ENCODE measurements around the gene PCDHA1.

PCDHA1 gene

DNA sequence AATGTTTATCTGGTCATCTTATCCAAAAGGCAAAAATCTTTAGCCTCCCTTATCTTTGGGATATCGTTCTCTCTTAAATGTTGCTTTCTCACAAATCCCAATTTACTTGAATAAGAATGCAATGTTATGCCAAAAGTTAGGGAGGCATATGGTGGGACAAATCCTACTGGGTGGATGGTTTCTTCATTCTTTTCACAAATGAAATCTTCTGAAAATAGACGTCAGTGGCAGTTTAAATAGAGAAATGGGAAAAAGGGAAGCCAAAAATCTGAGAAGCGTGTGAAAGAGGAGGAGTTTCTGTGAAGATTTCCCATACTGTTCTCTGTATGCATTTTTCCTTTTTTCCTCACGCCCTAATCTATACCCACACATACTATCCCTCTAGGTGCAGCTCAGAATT lies 137.7 kb downstream of the PCDHA1 start:
- no peak for DNase-seq (ENCODE audit: low spot score)

DNA sequence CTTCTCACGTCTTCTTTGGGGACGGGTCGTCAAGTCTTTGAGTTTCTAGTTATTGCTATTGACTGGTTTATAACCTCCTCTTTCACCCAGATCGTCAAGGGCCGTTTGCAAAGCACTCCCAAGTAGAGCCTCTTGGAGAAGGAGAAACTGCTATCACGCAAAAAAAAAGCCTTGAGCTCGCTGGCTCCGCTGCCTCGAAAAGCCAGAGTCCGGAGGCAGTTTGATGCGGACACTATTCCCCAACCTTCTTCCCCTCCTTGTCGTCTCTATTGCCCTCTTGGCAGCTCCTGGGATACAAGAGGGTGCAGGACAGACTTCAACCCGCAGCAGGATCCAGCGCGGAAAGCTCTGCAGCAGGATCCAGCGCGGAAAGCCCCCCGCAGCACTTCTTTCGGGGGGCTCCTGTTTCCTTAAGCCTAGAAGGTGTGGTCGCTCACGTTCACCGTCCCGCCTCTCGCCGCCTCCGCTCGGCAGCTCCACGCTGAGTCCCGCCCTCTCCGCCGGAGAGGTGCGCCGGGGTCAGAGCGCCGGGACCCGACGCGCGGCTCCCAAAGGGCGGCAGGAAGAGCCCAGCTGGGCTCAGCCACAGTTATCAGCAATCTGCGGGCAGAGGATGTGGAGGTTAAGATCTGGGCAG lies 140.0 kb downstream of the PCDHA1 start, which contains the start of gene PCDHAC1:
Gene PCDHAC1 (plus strand): TSS at position 494 of the 637 bp plus-strand sequence. CDS start 594 bp downstream, outside the sequence.
- no peak for DNase-seq (ENCODE audit: low spot score)

DNA sequence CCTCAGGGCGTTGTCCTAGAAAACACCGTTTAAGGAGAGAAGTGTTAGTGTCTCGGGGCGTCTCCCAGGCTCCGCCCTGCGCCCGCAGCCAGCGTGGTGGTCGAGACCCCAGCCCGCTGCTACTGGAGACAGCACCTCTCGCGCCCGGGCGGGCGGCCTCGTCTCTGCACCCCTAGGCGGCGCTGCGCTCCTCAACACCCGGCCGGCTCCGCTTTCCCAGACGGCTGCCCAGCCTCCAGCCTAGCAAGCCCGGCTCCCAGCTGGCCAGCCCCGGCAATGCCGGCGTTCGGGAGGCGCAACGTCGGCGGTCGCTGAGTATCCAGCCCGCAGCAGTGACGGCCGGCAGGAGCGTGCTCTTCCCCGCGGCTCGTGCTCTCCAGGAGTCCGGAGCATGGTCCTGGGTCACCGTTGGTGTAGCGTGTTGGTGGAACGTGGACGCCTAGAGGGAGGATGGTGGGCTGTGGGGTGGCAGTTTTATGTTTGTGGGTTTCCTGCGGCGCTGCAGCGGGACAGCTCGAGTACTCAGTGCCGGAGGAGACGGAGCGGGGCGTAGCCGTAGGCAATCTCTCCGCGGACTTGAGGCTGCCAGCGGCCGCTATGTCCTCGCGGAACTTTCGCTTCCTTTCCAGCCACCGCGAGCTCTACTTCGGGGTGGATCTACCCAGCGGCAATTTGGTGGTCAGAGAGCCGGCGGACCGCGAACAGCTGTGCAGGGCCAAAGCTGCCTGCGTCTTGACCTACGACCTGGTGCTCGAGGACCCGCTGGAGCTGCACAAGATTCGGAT lies 140.7 kb downstream of the PCDHA1 start:
- peak; percentile 78 for DNase-seq (ENCODE audit: low spot score)

DNA sequence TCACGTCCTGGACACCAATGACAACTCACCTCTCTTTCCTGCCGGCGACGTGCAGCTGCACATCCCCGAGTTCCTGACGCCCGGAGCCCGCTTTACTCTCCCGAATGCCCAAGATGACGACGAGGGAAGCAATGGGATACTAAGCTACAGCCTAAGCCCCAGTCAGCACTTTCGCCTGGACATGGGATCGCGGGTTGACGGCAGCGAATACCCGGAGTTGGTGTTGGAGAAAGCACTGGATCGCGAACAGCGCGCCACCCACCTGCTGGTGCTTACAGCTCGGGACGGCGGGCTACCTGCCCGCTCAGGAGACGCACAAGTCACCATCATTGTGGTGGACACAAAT lies 141.3 kb downstream of the PCDHA1 start:
- DNase-seq (ENCODE audit: low spot score): no peak

DNA sequence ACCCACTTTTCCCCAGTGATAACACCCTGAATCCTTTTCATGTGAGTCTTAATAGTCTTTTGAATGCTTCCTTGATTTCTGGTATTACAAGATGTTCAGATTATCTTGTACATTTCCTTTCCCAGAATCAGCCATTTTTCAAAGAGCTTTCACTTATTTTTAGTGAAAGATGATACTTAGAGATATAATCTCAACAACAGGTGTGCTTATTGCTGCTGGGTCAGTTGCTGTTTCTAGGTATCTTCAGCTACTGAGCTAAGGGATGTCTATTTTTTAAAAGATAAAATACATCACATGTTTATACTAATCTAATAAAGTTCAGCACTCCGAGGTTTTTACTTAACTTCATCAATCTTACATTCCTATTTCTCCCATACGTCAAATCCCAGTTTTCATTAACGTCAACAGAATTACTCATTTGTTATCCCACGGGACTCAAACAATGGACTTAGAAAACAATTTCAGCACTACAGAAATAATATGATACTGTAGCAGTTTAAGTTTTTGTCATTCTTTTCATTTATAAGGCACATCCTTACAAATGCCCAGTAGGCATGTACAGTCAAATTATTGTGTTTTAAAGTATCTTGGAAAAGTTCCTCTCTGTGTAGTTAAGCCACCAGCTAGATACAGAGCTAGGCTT lies 149.1 kb downstream of the PCDHA1 start:
- DNase-seq (ENCODE audit: low spot score): peak; percentile 15

DNA sequence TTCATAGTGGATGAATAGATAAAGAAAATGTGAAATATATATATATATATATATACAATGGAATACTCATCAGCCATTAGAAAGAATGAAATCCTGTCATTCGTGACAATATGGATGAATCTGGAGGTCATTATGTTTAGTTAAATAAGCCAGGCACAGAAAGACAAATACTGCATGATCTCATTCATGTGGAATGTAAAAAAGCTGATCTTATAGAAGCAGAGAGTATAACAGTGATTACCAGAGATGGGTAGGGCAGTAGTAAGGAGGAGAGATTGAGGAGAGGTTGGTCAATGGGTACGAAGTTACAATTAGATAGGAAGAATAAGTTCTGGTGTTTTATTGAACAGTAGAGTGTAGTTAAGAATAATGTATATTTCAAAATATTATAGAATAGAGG lies 160.6 kb downstream of the PCDHA1 start:
- DNase-seq (ENCODE audit: low spot score): no peak

DNA sequence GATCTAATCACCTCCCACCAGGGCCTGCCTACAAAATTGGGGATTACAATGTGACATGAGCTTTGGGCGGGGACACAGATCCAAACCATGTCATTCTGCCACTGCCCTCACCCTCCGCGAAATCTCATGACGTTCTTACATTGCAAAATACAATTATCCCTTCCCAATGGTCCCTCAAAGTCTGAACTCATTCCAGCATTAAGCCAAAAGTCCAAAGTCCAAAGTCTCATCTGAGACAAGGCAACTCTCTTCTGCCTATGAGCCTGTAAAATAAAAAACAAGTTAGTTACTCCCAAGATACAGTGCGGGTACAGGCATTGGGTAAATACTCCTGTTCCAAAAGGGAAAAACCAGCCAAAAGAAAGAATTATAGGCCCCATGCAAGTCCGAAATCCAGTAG lies 165.7 kb downstream of the PCDHA1 start:
- DNase-seq (ENCODE audit: low spot score): no peak

DNA sequence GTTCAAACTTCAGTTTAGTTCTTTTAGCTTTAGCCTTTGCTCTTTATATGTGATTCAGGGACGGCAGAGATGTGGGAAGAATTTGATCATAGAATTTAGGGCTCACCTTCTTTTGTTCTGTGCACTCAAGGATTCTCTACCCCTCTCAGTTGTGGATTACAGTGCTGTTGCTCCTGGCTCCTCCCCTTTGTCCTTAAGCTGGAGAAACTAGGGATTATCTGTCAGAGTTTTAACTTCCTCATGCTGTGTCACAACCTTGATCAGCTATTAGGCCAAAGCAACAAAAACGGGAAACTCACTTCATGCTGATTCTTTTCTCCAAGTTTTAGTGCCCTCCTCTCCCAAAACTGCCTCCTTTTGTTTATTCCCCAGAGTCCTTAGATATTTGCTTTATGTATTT lies 167.3 kb downstream of the PCDHA1 start:
- DNase-seq (ENCODE audit: low spot score): no peak

DNA sequence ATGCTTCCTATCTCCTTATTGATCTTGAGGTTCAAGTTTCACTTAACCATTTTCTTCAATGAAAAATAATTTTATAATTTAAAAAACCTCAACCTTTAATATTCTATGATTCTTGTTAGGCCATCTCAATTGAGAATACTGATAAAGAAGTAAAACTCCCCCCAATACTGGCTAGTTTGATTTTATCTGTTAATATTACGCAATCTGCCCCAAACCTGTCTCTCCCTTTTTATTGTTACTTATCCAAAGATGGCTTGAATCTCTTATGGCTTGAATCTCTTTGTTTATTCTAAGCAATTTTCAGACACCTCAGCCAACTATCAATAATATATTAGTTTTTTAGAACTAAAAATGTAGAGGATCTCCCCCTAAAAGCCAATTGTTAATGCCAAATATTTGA lies 176.2 kb downstream of the PCDHA1 start:
- no peak for DNase-seq (ENCODE audit: low spot score)

DNA sequence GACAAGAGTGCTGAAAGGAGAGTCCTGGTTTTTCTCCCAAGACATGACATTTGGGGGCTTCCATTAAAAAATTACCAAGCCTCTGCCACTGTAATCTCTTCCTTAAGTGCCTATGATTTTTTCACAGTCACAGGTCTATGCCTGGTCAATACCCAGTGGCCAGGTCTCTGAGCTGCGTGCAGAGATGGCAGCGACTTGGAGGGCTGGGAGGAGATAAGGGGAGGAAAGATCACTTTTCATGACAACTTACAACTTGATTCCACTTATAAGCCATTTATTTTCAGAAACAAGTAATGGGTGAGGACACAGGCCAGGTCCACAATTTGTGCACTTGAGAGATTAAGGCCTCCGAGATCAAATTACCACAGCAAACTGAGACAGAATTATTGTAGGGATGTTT lies 178.4 kb downstream of the PCDHA1 start:
- peak; percentile 99 for DNase-seq (ENCODE audit: low spot score)

DNA sequence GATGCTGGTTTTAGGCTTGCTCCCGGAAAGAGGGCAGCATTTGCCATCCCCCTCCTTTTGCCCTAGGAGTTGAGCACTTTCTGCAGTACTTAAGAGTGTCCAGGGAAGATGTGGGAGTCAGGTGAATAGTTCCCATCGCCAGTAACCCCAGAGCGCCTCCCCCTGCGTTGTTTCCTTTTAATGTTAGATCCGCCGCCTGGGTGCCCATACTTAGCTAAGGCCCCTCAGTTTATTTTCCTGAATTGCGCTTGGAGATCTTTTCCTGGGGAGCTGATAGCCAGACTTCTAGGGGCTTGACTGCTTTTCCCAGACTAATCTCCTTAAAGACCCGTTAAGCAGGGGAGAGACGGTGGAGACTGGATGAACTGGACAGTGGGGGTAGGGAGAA lies 180.0 kb downstream of the PCDHA1 start:
- no peak for DNase-seq (ENCODE audit: low spot score)

DNA sequence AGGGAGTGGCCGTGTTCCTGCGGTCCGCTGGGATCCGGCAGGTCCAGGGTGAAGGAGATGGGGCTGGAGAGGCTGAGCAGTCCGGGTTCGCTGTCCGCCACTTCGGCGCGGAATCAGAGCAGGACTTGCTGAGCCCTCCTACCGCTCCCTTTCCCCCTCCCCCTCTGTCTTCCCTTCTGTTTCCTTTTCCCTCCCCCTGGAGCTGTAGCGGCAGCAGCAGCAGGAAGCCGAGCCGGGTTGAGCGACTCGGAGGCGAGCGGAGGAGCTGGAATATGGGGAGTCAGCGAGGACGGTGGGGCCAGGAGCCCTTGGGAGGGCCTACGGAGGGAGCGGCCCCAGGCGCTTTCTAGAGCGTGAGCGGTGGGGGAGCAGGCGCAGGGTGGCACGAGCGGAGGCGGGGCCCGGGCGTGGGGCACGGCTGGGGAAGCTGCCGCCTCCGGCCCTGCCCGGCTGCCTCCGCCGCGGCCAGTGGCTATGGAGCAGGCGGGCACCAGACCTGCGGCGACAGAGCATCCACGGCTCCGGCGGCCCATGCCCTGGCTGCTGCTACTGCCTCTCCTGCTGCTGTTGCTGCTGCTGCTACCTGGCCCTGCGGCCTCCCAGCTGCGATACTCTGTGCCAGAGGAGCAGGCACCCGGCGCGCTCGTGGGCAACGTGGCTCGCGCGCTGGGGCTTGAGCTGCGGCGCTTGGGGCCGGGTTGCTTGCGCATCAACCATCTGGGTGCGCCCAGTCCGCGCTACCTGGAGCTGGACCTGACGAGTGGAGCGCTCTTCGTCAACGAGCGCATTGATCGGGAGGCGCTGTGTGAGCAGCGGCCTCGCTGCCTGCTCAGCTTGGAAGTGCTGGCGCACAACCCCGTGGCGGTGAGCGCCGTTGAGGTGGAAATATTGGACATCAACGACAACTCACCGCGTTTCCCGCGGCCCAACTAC lies 180.6 kb downstream of the PCDHA1 start, which contains the start of gene PCDHAC2:
Gene PCDHAC2 (plus strand): TSS at position 184 of the 933 bp plus-strand sequence. CDS start 291 bp downstream, at position 475.
- peak; percentile 44 for DNase-seq (ENCODE audit: low spot score)

DNA sequence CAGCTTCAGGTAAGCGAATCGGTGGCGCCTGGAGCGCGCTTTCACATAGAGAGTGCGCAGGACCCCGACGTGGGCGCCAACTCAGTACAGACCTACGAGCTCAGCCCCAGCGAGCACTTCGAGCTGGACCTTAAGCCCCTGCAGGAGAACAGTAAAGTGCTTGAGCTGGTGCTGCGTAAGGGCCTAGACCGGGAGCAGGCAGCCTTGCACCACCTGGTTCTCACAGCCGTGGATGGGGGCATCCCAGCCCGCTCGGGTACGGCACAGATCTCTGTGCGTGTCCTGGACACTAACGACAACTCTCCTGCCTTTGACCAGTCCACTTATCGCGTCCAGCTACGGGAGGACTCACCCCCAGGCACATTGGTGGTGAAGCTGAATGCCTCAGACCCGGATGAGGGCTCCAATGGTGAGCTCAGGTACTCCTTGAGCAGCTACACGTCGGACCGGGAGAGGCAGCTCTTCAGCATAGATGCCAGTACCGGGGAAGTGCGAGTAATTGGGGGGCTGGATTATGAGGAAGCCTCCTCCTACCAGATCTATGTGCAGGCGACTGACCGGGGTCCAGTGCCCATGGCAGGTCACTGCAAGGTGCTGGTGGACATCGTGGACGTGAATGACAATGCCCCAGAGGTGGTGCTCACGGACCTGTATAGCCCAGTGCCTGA lies 181.4 kb downstream of the PCDHA1 start:
- DNase-seq (ENCODE audit: low spot score): no peak

DNA sequence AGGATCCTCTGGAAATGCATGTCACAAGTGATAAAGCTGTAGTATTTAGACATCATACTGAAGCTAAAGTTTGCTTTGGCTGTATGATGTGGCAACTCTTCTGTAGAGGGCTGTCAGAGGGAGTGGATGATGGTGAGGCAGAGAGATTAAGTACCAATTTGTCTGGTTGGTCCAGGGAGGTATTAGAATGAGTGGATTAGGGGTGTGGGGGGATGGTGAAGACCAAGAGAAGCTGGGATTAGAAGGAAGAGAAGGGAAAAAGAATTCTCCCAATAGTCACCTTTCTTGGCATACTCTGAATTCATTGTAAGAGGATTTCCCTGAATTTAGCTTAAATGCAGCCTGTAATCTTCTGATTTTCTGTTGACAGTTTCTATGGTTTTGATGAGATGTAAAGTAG lies 183.9 kb downstream of the PCDHA1 start:
- no peak for DNase-seq (ENCODE audit: low spot score)

DNA sequence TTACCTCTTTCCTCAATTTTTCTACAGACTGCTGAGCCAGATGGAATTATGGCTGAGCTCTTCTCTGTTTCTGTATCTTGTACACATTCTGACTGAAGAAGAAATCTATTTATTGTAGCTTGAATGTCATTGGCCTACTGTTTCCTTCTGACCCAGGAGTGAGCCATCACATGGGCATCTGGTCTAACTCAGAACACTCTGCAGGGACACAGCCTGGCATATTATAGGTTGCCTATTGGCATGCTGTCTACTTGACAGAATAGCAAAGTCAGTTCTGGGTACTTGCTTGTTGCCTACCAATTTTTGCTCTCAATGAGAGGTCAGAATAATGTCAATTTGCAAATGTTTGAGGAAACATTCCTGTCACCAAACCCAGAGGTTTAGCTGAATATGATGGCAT lies 187.6 kb downstream of the PCDHA1 start:
- no peak for DNase-seq (ENCODE audit: low spot score)

DNA sequence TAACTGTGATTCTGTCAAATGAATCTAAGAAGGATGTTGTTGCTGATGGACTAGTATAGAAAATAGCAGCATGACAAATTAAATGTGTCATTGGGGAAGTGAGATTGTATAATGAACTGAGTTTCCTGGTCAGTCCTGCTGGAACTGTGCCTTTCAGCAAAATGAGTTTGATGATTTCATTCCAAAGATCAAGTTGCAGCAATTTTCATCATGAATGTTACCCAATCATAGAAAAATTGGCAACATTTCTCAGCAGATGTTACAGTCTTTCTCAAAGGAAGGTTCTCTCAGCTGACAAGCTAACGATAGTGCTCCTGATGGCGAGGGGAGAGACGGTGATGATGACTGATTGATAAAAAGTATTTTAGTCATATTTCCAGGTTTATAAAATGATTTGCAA lies 191.1 kb downstream of the PCDHA1 start:
- DNase-seq (ENCODE audit: low spot score): no peak

DNA sequence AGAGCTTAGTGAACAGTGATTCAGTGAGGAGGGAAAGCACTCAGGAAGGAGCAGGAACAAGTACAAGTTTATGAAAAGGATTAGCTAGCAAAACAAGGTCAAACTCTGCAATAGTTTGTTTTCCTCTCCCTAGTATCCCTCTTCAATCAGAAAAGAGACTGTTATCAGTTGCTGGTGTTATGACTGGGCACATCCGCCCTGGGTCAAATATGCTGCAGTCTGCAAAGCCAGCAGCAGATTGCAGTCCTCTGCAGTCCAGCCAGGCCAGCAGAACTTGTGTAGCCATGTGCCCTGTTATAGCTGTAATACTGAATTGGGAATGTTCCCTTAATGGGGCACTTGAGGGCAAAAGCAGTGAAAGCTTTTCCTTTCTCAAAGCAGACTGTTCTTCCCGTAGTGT lies 192.3 kb downstream of the PCDHA1 start:
- no peak for DNase-seq (ENCODE audit: low spot score)

DNA sequence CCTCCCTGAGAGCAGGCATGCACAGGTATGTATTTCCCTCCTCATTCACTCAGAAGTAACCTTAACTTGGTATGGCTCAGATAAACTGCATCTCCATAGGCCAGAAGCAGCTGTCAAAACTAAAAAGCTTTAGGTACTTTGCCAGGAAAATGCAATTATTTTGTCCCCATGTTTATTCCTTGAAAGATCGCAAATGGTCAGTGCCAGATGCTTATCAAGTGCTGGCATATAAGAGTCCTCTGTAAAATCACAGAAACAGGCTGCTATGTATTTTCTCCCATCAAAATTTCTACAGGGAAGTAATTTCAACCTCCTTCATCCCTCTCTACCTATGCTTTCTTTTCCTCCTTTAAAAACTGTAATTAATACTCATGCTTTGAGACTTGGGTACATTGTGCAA lies 193.0 kb downstream of the PCDHA1 start:
- no peak for DNase-seq (ENCODE audit: low spot score)

DNA sequence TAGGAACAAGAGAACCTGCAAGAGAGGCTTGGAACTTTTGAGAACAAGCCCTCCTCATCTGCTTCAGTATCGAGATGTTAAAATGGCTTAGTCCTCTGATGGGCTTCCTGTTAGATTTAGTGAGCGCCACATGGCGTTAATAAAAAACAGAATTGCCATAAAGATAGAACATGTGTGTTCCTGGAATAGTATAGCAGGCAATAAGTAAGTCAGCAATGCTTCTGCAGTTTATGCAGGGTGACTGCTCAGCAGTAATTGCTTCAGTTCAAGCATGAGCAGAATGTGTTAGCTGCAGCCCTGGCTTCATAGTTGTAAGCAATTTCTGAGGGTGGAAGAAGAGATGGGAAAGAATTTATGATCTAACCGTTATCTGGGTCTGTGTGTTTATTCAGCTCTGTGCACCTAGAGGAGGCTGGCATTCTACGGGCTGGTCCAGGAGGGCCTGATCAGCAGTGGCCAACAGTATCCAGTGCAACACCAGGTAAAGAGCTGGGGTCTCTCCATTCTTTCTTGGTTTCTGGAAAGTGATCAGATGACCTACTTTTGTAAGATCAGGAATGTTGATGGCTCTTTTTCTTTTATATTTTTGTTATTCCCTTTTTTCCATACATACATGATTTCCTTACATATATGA lies 196.3 kb downstream of the PCDHA1 start:
- no peak for DNase-seq (ENCODE audit: low spot score)

DNA sequence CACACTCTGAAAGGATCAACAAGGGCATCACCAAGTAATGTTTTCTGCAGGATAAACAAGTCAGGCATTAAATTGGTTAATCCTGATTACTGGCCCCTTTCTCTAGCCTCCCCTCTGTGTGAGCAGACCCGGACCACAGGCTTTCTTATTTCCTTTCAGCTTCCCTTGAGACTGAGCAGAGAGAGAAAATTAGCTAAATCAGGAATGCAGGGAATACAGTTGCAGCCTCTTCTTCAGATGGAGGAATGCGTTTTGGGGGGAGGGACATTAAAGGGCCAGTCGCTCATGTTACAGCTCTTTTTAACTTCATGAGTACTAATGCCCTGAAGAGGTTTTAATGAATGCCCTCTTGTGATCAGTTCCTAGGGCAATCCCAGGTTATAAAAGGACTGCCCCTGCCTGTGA lies 200.2 kb downstream of the PCDHA1 start:
- DNase-seq (ENCODE audit: low spot score): peak; percentile 40

DNA sequence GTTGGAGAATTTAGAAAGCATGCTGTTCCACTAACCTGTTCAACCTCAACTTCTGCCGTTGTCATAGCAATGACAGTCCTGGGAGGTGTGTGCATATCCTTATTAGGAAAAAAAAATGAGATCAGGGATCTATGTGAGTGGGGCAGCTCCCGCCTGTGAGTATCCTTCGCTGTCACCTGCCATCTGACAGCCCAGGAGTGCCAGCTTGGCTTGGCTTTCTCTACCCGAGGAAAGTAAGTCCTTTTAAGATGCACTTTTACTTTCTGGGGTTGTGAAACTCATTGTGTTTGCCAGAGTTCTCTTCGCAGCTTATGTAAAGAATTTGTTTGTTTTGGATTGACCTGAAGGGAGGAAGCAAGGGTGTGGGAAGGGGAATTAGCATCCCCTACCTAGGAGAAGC lies 202.2 kb downstream of the PCDHA1 start:
- DNase-seq (ENCODE audit: low spot score): peak; percentile 86

Data from SK-N-DZ (cell line).